Gastroesophageal sphincter (tissue), 4 donors: ENCODE measurements around the gene TEX2. TPM values are rescaled to one million over a fixed set of nuclear protein-coding genes. Genes with fewer than 3 reads are reported as not detected.

Experiments
- ATAC-seq: fragments of 150-250 bp; one replicate; pipeline ENCODE4 v1.9.1; 2016; ENCODE audit warnings: mild to moderate bottlenecking, moderate library complexity
- H3K27ac ChIP-seq, 4 donors: fragments of 200-600 bp; sonication (generic) in 3 of 4; 1 replicate in 3 of 4; 2 replicates in 1 of 4; pipeline ENCODE4 v1.5.1; 2016 to 2019
- H3K27me3 ChIP-seq: fragments of 200-600 bp; sonication (generic); one replicate; pipeline ENCODE4 v1.5.1; 2019
- H3K36me3 ChIP-seq, 2 donors: fragments of 200-600 bp; sonication (generic); one replicate each; pipeline ENCODE4 v1.5.1; 2019; ENCODE audit warnings: control low read depth in 1 of 2
- H3K4me1 ChIP-seq, 3 donors: fragments of 200-600 bp; sonication (generic); 1 replicate in 2 of 3; 2 replicates in 1 of 3; pipeline ENCODE4 v1.5.1; 2016 to 2019; ENCODE audit warnings: control low read depth in 2 of 3
- H3K4me3 ChIP-seq, 2 donors: fragments of 200-600 bp; sonication (generic); one replicate each; pipeline ENCODE4 v1.5.1; 2019; ENCODE audit warnings: mild to moderate bottlenecking in 1 of 2, moderate library complexity in 1 of 2
- H3K9me3 ChIP-seq, 3 donors: fragments of 200-600 bp; sonication (generic); one replicate each; pipeline ENCODE4 v1.5.1; 2017 to 2019; ENCODE audit warnings: control low read depth in 2 of 3
- EP300 ChIP-seq: sonication (generic); formaldehyde crosslinking; IDR thresholded peaks from one replicate; pipeline ENCODE4 v1.6.1; 2017; ENCODE audit warnings: antibody characterized with exemption, mild to moderate bottlenecking
- POLR2A ChIP-seq, 2 donors: fragments of 450-650 bp; IDR thresholded peaks; one replicate each; pipeline ENCODE4 v1.6.1; 2017; ENCODE audit warnings: antibody characterized with exemption in 2 of 2, mild to moderate bottlenecking in 2 of 2, moderate library complexity in 1 of 2
- POLR2AphosphoS5 ChIP-seq: sonication (generic); formaldehyde crosslinking; IDR thresholded peaks from one replicate; pipeline ENCODE4 v1.6.1; 2017; ENCODE audit warnings: antibody characterized with exemption
- WGBS, 2 donors: methylation state at CpG; one replicate each; pipeline ENCODE4 v1.1.5; 2018; ENCODE audit warnings: low coverage in 1 of 2; 5-methylcytosine and 5-hydroxymethylcytosine counted together
- total RNA-seq, 4 donors: library from RNA; depleted of rRNA; stranded (reverse); fragments of >200 nt; gene quantifications; one replicate each; pipeline ENCODE4 v1.1.0, GENCODE V29; 2016
- TF ChIP-seq, protein P1 (sequence below), 4 experiments: fragments of 200-600 bp in 2 of 4; fragments of 450-650 bp in 2 of 4; sonication (generic) in 1 of 4; IDR thresholded peaks; one replicate each; pipeline ENCODE4 v1.5.1; 2017 to 2019; ENCODE audit warnings: antibody characterized with exemption in 4 of 4, mild to moderate bottlenecking in 2 of 4, moderate library complexity in 2 of 4

Gene TEX2
- total RNA-seq, 4 donors from 2014 or later: 37.8 to 60.9 (median 47.0) TPM

DNA sequence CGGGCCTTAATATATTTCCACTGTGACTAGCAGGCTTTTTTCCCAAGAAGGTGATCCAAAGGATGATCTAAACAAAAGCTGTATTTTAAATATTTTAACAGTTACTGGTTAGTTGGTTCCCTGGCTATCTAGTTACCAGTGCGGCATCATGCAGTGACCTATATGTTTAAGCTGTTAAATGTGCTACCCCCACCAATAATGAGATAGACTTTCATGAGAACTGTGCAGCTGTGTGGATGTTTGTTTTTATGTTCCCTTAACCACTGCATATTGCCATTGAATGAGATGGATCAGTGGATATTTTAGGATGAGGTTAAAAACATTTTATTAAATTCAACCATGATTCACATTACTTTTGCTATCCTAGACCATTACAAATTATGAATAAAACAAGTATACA, 150.1 kb downstream of the TEX2 start:
- WGBS, 2 donors: 88 to 100% methylated on average over 2 of the region's 2 CpGs
- H3K9me3 ChIP-seq: no peaks in the 10 kb centered on the region
- no peak for ATAC-seq

DNA sequence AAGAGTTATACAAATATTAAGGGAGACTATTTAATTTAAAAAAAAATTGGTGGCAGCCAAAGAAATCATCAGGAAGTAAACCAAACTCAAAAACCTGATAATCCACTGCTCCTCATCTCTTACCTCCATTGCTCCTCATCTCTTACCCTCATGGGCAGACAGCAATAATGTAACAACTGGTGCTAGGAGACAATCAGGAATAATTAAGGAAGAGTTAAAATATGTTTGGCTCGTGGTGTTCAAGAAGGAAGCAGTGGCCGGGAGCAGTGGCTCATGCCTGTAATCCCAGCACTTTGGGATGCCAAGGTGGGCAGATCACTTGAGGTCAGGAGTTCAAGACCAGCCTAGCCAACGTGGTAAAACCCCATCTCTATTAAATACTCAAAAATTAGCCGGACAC, 151.2 kb downstream of the TEX2 start:
- no peak overlapping the region for H3K4me3 ChIP-seq
- no peaks in the 10 kb centered on the region for H3K36me3 ChIP-seq
- 74 to 93% methylated on average over 2 to 4 of the region's 4 CpGs for WGBS, 2 donors
- no peak overlapping the region for H3K27ac ChIP-seq
- TF ChIP-seq, protein P1, sequence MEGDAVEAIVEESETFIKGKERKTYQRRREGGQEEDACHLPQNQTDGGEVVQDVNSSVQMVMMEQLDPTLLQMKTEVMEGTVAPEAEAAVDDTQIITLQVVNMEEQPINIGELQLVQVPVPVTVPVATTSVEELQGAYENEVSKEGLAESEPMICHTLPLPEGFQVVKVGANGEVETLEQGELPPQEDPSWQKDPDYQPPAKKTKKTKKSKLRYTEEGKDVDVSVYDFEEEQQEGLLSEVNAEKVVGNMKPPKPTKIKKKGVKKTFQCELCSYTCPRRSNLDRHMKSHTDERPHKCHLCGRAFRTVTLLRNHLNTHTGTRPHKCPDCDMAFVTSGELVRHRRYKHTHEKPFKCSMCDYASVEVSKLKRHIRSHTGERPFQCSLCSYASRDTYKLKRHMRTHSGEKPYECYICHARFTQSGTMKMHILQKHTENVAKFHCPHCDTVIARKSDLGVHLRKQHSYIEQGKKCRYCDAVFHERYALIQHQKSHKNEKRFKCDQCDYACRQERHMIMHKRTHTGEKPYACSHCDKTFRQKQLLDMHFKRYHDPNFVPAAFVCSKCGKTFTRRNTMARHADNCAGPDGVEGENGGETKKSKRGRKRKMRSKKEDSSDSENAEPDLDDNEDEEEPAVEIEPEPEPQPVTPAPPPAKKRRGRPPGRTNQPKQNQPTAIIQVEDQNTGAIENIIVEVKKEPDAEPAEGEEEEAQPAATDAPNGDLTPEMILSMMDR (IDR thresholded peaks at IDR 0.05): no peak
- TF ChIP-seq POLR2AphosphoS5 (no peak), EP300 (no peak), POLR2A (IDR thresholded peaks at IDR 0.05) (no peak)
- peaks cover 0 to 23% (median 0%) of the 10 kb centered on the region in 3 donors for H3K4me1 ChIP-seq
- no peaks in the 10 kb centered on the region for H3K27me3 ChIP-seq
- H3K9me3 ChIP-seq: no peaks in the 10 kb centered on the region
- no peak for ATAC-seq

More for the DNA sequence above, 150.1 kb downstream of the TEX2 start:
- TF ChIP-seq, protein P1 (IDR thresholded peaks at IDR 0.05): no peak
- TF ChIP-seq POLR2A (IDR thresholded peaks at IDR 0.05) (no peak), EP300 (no peak), POLR2AphosphoS5 (no peak)
- Histone ChIP-seq H3K4me1 (peaks cover under 1 to 18% (median 3%) of the 10 kb centered on the region in 3 donors), H3K36me3 (no peaks in the 10 kb centered on the region), H3K4me3 (no peak overlapping the region), H3K27me3 (no peaks in the 10 kb centered on the region), H3K27ac (no peak overlapping the region)

DNA sequence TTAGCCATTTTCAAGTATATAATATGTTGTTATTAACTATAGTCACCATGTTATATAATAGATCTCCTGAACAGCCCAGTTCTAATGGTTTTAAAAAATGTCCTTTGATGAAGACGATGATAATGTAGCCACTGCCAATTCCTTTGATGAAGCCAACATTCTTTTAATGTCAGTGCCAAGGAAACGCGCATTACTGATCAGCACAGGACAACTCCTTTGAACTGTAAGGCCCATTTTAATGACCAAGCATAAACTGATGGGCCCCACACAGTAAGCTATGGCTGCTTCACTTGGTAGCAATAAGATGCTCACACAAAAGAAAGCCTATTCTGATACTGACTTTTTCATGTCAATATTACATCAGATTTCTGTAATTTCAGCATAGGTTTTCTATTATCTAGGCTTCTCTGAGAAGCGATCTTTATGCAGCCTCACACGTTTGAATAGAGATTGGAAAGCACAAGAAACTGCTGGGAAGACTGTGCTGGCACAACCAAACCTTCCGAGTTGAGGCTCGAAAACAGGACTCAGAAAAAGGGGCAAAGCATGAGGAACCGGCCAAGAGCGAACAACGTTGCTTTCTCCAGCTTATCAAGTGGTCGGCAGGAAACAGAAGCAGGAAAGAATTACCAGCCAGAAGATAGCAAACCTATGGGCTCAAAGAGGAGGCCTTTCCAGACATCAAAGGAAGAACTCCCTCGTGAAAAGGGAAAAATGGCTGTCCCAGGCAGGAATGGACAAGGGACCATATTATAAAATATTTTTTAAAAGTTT, 152.5 kb downstream of the TEX2 start:
- no peaks in the 10 kb centered on the region for H3K36me3 ChIP-seq
- ATAC-seq: no peak
- peaks cover 0 to 35% (median 0%) of the 10 kb centered on the region in 3 donors for H3K4me1 ChIP-seq
- WGBS, 2 donors: 72 to 94% methylated on average over 11 to 12 of the region's 12 CpGs
- no peak overlapping the region for H3K27ac ChIP-seq
- no peak overlapping the region for H3K4me3 ChIP-seq
- TF ChIP-seq EP300 (no peak), POLR2AphosphoS5 (no peak), POLR2A (IDR thresholded peaks at IDR 0.05) (no peak)
- TF ChIP-seq, protein P1 (IDR thresholded peaks at IDR 0.05): no peak
- H3K9me3 ChIP-seq: no peaks in the 10 kb centered on the region
- H3K27me3 ChIP-seq: no peaks in the 10 kb centered on the region

DNA sequence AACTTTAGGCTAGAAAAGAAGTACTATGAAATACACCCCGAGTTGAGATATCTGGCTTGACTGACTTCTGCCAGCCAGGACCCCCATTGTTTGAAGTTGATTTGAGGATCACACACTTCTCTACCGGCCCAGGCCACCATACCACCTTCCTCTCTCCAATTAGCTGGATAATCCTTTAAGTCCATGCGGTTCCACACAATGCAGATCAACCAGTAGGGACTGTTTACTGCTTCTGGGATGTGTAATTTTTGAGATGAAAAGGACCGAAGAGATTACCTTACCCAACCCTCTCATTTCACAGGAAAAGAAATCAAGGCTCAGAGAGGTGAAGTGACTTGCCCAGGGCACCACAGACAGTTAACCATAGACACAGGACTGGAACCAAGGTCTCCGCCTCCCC, 153.7 kb downstream of the TEX2 start:
- H3K4me1 ChIP-seq: peaks cover 0 to 30% (median 0%) of the 10 kb centered on the region in 3 donors
- no peak overlapping the region for H3K27ac ChIP-seq
- H3K36me3 ChIP-seq: no peaks in the 10 kb centered on the region
- H3K9me3 ChIP-seq: no peaks in the 10 kb centered on the region
- TF ChIP-seq POLR2A (IDR thresholded peaks at IDR 0.05): no peak
- TF ChIP-seq, protein P1 (IDR thresholded peaks at IDR 0.05): no peak
- no peak for TF ChIP-seq POLR2AphosphoS5
- no peak for TF ChIP-seq EP300
- 94 to 97% methylated on average over 4 of the region's 5 CpGs for WGBS, 2 donors
- no peaks in the 10 kb centered on the region for H3K27me3 ChIP-seq
- no peak for ATAC-seq
- no peak overlapping the region for H3K4me3 ChIP-seq
